Muscle of back (tissue), 11 donors: Measurements from ENCODE around the gene ARHGAP21. TPM values are rescaled to one million over a fixed set of nuclear protein-coding genes. Genes with fewer than 3 reads are reported as not detected.

Experiments used
- DNase-seq, 3 donors: peaks; one replicate each; pipeline versions ENCODE4 v3.0.0 to v3.0.0-alpha.2; 2013
- polyA plus RNA-seq, 10 donors: library from polyadenylated mRNA; unstranded; fragments of 120-200 nt; gene quantifications; one replicate each; pipeline ENCODE4 v1.2.1, GENCODE V29; 2013; ENCODE audit not compliant: insufficient read length in 10 of 10

The ARHGAP21 gene
- polyA plus RNA-seq, 10 donors = 55.5 to 111 (median 68.4) TPM

DNA sequence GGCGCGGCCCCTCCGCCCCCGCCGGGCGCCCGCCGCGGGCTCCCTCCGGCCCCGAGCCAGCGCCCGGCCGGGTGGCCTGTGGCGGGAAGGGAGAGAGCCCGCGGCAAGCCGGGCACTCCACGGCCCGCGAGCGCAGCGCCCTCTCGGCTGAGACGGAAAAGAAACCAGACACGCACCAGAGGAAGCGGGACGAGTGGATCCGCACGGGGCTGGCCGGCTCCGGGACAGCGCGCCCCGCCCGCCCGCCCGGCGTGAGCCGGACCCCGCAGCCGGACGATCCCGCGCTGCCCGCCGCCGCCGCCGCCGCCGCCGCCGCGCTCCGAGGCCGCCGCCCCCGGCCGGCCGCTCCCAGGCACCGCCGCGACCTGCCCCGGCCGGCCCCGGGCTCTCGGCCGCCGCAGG lies 300 bp downstream of the ARHGAP21 start:
- peak in 1 of 3 donors; percentile 59 for DNase-seq

DNA sequence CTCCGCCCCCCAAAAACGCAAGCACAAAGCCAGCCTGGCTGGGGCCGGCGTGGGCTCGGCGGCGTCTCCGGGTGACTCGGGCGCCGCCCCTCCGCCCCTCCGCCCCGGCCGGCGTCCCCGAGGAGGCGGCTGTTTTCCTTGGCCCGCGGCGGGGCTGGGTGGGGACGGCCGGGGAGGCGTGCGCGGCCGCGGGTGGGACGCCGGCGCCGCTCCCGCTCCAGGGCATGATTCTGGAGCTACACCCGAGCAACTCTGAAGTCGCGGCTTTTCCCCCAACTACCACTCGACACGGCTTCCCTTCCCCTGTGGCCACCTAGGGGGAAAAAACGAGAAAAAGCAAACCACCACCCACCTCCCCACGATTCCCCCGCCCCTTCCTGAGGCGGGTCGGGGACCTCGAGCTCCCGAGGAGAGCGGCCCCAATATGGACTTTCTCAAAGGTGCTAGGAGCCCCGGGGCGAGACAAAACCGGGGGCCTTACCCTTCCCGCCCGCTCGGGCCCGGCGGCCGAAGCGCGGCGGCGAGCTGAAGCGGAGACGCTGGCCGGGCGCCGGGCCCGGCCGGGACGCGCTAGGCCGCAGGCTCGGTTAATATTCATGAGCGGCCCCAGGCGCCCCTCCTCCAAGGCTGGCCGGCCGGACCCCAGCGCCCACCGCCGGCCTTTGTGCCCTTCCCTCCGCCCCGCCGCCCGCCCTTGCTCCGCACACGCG lies 856 bp downstream of the ARHGAP21 start:
- DNase-seq = peak in 2 of 3 donors; percentile 60 to 86

DNA sequence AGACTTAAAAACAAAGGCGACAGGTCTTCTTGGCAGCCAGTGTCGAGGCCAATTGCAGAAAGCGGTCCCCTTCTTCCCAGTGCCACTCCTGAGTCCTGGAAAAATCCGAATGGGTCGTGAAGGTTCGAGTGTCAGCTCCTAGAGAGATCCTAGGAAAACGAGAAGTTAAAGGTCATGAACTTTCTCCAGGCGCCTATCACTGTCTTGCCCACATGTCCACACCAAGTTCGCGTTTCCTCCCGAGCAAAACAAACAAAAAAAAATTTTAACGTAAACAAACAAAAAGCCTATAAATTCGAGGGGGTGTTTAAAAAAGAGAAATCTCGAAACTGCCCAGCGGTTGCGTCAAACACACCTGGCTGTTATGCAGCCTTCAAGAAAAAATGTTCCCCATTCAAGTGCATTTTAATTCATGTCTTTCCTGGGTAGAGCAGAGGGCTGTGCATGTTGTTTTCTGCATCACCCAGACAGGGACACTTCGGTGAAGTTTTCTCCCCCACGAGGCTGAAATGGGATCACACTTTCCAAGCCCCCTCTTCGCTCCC lies 1.5 kb downstream of the ARHGAP21 start:
- no peak for DNase-seq

DNA sequence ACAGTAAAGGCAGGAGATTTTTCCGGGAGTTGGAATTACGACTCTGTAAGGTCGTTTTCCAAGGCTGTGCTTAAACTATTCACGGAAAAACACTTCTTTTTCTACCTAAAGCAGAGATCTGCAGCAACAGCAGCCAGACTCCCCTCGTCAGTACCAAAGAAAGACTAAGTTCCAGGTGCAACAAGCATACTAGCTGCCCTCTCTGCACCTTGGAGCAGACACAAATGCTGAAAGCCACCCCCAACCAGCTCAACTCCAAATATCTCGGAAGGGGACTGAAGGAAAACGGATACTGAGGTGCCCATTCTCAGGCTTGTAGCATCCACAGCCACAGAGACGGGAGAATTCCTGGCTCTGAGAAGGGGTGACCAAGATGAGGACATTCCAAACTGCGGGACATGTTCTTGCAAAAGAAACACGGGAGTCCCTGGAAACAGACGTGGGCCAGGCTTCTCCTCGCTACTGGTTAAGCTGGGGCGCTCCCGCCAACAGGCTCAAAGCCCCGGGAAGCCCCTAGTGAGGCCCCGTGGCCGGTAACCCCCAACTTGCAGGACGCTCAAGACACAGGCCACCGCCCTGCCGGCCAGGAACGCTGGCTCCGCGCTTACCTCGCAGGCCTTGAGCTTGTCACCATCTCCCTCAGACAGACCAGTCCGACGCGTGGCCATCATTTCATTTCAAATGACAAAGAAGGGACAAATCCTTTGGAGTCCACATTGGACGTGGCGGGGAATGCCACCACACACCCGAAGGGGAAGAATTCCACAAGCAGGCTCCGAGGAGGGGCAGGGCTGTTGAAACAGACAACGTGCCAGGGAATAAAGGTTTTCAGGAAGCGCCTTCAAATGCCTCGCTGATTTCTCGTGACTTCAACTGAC lies 2.2 kb downstream of the ARHGAP21 start:
- DNase-seq = peak in 2 of 3 donors; percentile 36 to 73

DNA sequence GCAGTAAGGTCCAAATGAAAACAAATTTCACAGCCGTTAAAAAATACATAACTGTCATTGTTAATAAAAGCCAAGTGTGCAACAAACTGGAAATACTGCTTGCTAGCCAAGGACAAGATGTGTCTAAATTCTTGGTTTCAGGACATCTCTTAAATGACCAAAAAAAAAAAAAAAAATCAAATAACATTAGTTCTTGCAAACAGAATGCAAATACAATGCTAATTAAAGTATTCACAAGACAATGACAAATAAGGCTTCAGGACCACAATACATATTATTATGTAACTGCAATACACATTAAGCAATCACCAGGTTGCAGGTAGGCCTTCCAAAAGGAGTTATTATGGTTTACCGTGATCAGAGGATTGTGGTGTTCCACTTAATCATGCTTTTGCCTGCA lies 3.6 kb downstream of the ARHGAP21 start:
- DNase-seq = no peak

DNA sequence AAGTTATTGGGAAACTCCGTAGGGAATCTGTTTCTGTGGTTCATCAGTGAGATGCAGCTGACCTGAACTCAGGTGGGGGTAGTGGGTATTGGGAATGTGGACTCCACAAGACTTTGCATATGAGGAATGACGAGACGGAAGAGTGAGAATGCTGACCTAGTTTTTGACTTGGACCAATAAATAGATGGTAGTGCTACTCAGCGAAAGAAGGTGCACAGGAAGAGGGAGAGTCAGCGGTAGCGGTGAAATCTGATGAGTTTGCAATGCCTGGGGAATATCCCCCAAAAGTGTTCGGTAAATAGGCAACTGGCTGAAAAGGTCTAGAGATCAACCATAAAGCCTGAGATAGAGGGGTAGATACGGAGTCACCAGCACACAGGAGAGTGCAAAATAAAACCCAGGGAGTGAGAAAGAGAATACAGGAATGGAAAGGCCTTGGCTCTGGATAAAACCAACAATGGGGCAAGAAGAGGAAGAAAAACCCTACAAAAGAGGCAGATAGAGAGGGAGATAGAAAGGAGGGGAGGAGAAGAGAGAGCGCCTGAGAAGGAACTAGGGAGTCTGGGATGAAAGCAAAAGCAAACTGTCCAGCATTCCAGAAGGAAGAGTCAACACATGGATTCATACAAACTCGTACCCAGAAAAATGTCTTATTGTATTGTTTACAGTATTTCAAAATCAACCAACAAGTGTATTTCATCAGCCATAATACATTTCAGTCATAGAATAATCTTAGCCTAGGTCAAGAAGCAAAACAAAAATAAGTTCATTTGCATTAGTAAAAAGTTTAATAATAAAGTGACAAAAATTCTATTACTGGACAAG lies 5.4 kb downstream of the ARHGAP21 start:
- DNase-seq = peak in 1 of 3 donors; percentile 56

DNA sequence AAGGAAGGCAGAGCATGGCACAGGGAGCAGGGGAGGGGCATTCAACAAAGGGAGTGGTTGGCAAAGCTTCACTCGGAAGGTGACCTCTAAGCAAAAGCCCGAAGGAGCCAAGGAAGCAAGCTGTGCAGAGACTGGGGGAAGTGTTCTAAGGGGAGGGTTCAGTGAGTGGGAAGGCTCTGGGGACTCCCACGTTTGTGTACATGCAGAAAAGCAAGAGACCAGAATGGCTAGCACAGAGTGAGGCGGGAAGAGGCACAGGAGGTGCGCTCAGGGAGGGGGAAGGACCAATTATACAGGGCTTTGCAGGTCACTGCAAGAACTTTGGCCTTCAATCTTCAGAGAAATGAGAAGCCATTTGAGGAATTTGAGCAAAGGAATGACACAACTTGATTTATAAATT lies 7.4 kb downstream of the ARHGAP21 start:
- DNase-seq = no peak

GRCh38 chr10:24715246-24715769 lies 8.4 kb downstream of the ARHGAP21 start:
- DNase-seq = no peak

DNA sequence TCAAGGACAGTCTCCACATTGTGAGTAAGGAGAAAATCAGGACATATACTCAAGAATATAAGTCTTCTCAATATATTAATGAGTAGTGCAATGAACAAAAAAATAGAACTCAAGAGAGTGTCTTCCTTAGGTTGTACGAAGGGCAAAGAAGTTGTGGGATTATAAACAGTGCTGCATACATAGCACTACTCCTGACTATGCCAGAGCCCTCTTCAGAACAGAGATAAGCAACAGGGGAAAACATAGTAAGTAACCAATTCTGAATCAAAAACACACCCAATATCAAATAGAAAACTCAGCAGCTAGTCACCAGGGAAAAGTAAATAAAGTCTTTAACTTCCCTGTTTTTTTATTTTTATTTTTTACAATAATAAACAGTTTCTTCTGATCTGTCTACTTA lies 10.6 kb downstream of the ARHGAP21 start:
- no peak for DNase-seq

GRCh38 chr10:24711465-24711864 lies 12.2 kb downstream of the ARHGAP21 start:
- no peak for DNase-seq

- DNase-seq = no peak
Observed at GRCh38 chr10:24708081-24708480, 15.6 kb downstream of the ARHGAP21 start.

DNA sequence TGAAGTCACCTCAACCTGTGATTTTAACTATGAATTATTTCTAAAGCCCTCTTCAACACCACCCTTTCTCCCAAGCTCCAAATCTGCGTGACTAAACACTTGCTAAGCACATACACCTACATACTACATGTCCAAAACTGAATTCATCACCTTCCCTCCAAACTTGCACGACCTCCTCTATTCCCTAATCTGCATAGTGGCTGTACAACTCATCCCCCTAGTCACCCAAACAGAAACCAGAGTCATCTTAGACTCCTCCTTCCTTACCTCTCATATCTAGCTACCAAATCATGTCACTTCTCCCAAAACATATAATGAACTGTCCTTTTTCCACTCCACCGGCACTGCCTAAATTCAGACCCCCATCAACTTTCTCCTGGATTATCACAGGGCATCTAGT lies 16.2 kb downstream of the ARHGAP21 start:
- DNase-seq = no peak

DNA sequence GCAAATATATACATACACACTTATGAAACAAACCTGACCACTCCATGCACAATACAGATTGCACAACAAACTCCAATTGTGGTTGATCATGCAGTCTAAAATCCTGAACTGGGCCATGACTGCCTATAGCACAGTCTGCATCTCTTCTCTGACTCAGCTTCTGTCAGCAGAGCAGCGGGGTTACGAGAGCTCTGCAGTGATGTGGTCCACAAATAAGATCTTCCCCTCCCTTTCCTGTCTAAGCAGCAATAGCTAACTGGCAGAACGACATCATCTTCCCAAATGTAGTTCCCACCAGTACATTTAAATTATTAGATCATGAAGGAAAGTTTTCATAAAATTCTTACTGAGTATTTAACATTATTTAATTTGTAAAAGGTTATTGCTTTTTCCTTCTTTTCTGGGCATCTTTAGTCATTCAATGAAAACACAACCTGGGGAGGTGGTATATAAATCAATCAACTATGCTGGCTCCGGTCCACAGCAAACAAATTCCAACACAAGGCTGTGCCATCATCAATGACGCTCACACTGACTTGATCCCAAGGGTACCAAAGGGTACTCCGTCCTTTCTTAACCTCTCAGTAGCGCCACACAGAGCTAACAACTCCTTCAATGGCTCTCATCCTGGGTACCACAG lies 17.1 kb downstream of the ARHGAP21 start:
- peak; percentile 40 to 80 (median 54) for DNase-seq

- DNase-seq = peak in 2 of 3 donors; percentile 26 to 41
Observed at GRCh38 chr10:24703700-24704099, 20.0 kb downstream of the ARHGAP21 start.

GRCh38 chr10:24701447-24701846 lies 22.2 kb downstream of the ARHGAP21 start:
- no peak for DNase-seq

DNA sequence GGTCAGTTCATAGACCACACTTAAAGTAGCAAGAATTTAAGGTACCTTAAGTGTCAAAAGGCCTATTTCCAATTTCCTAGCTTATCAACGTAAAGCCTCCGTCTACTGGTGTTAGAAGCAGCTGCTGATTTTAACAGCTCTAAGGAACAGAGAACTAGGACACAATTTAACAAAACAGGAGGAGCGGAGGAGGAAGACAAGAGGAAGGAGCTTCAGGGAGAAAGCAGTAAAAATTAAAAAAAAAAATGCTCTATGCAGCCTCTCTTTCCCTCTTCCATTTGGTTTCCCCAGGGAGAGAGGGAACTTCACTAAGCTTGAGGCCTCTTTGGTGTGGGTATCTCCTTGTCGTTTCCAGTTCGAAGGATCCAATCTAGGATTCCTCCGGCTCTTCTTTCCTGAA lies 22.7 kb downstream of the ARHGAP21 start:
- no peak for DNase-seq

DNA sequence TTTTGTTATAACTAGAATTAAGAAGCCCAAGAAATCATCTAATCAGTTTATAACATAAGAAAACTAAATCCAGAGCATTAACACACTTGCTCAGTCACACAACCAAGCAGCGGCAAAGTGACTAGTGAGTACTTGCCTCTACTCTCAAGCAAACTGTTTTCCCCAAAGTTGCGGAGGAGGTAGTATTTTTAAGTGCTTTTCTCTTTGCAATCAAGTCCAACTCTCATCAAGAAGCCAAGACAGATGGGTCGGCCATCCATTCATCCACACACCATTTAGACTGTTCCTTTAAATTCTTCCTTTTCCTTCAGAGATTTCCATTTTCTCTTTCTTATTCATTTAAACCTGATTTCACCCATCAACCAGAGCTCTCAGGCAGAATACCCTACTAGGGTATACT lies 25.4 kb downstream of the ARHGAP21 start:
- no peak for DNase-seq

DNA sequence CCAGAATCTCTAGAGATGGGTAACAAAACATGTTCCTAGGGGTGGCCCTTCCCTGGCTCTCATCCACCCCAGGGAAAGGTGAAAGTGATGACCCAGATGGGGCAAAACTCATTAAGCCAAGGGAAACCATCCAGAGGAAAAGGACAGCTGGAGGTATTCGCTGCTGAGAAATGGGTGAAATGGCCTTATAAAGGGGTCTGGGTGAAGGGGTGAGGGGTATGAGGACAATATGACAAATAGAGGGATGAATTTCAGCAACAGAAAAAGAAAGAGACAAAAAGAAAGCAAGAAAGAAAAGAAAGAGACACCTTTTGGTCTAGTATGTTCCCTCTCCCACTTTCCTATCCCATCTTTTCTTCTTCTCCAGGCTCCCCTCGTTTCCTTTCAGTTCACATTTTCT lies 26.6 kb downstream of the ARHGAP21 start:
- DNase-seq = no peak

DNA sequence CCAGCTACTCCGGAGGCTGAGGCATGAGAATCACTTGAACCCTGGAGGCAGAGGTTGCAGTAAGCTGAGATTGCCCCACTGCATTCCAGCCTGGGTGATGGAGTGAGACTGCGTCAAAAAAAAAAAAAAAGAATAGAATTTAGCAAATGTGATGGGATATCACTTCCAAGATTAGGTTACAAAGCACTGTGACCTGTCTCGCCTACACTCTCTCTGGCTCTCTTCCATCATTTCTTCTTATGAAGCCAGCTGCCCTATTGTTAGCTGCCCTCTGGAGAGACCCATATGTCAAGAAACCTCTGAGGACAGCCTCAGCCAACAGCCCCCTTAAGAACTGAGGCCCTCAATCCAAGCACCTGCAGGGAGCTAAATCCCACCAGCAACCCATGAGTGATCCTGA lies 28.2 kb downstream of the ARHGAP21 start:
- DNase-seq = no peak

DNA sequence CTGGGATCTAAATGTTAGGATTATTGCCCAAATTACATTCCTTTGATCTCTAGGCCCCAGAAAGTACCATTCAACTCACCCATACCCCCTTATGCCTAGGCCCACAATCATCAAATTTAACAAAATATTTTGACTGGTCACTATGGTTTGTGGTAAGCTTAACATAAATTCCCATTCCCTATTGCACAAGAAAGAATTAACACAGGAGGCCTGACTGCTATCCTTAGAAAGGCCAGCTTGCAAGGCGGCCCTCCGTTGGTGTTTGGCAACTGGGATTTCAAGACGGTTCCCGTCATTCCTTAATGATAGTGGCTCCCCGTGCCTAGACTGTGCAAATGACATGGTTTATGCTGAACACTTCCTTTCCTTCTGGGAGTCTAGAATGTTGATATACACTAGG lies 29.6 kb downstream of the ARHGAP21 start:
- no peak for DNase-seq

- peak; percentile 15 to 45 (median 17) for DNase-seq
Observed at GRCh38 chr10:24690961-24691512, 32.6 kb downstream of the ARHGAP21 start.
